HG02852 (cell line): ENCODE data around the gene TOX2.
A peak's percentile ranks its signal among the peaks of the same experiment; 100 is the strongest.

Experiments used
- ATAC-seq: cut with Tn5 transposase; IDR thresholded peaks from one replicate; pipeline ENCODE4 v1.9.1; 2021; ENCODE audit warnings: mild to moderate bottlenecking, moderate library complexity; ENCODE audit not compliant: unreplicated experiment

TOX2 gene

GRCh38 chr20:44016525-44016924 is 101.9 kb downstream of the TOX2 start:
- ATAC-seq, result no peak

- no peak for ATAC-seq
These were observed 102.6 kb downstream of the TOX2 start for GRCh38 chr20:44017211-44017610.

DNA sequence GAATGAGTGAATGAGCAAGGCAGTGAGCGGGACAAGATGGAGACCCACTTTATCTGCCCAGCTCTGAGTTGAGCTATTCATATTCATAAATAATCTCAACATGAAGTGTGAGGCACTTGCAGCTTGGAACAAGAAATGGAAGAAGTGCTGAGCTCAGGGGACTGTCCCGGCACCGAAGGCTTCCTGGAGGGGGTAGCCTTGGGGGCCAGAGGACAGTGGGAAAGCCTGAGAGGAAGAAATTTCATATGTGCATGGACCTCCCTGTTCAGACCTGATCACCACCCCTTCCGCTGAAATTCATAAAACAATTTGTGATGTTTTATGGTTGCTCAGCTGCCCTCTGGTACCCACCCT is 103.2 kb downstream of the TOX2 start:
- no peak for ATAC-seq

DNA sequence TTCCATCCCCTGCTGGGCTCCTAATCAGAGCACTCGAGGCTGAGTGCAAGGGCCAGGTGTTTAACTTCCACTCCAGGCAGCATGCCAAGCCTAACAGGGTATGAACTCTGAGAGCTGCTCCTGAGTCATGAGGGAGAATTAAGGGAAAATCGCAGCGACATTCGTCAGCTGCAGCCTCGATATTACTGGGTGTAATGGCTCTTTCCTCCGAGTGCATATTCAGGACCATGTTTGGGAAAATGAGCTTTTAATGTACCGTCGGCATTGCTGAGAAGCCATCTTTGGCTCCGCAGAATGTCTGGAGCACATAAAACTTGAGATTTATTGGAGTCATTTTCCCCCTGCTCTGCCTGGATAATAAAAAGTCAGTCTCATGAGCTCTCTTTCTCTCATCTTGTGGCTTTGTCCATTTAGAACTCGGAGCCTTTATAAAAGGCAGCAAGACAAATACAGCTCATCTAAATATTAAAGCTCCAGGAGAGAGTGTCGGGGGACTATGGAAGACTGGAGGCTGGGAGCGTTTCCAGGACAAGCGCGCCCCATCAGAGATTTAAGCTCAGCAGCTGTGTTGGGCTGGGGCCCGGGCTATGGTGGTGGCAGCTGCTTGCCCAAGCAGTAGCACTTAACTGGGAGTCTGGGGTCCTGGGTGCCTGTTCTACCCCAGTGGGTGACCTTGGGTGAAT is 103.7 kb downstream of the TOX2 start:
- no peak for ATAC-seq

- no peak for ATAC-seq
These were observed 104.4 kb downstream of the TOX2 start for GRCh38 chr20:44018942-44019637.

DNA sequence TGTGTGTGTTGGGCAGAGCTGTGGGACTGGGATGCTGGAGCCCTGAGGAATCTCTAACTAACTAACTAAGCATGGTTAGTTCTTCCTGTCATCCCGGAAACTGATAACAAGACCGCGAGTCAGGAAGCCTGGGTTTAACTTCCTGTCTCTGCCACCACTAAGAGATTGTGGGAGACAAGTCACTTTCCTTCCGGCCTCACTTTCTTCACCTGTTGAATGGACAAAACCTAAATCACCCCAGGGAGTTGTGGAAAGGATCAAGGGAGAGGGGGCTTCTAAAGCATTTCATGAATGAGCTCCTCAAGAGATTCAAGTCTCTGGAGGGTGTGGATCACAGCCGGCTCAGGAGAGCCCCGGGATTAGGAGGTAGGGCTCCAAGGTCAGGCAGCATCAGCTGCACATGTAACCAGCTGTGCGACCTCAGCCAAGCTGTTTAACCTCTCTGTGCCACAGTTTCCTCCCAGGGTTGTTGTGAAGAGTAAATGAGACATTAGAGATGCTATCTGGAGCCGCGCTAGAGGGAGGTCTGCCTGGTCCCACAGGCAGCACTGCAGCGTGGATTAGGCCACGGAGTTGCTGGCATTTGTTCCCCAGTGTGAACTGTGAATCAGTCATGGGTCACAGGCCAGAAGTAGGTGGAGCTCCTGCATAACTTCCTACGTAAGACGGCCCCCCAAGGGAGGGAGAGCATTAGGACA is 105.1 kb downstream of the TOX2 start:
- ATAC-seq, result no peak

DNA sequence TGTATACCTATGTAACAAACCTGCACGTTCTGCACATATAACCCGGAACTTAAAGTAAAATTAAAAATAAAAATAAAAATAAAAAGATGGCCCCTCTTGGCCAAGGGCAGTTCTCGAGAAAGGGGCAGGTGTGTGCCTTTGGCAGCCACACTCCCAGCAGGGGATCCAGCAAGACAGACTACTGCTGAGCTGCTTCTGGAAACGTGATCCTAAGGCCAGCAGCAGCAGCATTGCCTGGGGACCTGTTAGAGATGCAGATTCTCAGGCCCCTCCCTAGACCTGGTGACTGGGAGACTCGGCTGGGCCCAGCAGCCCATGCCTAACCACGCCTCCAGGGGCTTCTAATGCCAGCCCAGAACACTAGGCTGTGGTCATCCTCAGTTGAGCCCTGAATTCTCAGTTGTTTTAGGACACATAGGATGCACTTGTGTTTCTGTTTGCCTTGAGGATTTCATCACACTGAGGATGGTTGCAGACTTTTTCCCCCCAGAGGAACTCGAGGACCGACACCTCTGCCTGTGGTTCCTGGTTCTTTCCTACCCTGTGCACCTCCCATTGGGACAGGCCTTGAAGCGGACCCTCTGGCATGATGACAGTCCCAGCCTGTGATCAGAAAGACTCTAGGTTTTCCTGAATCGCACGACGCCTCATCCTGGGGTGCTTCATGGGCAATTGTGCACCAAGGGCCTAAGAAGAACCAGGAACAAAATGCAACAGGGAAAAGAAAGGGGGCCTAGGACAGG is 105.9 kb downstream of the TOX2 start:
- no peak for ATAC-seq

DNA sequence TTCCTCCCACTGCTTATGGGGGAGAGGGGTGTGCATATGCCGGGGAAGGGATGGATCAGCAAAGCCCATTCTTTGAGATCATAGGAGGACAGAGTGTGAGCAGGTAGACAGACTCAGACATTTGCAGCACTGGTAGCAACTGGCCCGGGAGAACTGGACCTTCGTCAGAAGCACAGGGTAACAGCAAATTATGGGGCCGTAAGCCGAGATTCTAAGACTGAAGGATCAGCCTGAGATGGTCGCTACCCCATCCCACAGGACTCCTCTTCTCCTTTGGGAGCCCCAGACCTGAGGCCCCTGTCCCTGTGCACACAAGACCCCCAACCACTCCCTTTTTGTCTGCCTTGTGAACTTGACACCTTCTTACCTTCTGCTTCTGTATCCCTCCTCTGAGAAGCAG is 106.5 kb downstream of the TOX2 start:
- ATAC-seq, result no peak

- no peak for ATAC-seq
These were observed 107.2 kb downstream of the TOX2 start for GRCh38 chr20:44021900-44022299.

DNA sequence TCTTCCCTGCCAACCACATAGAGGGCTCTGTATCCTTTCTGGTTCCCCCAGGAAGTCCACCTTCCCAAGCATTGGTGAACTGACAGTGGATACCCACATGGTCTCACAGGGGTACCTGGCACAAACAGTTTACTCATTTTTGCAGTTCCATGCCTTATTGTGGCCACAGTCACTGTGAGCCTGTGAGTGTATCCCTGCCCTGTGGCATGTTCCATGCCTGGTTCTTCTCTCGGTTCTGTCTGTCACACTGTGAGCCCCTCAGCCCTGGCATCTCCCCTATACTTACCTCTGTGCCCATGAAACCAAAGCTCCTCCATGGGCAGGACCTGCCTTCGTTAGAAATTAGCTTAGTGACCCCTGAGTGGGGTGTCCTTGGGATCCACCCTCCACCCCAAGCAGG is 107.8 kb downstream of the TOX2 start:
- ATAC-seq, result no peak

- no peak for ATAC-seq
These were observed 109.1 kb downstream of the TOX2 start for GRCh38 chr20:44023515-44024371.

DNA sequence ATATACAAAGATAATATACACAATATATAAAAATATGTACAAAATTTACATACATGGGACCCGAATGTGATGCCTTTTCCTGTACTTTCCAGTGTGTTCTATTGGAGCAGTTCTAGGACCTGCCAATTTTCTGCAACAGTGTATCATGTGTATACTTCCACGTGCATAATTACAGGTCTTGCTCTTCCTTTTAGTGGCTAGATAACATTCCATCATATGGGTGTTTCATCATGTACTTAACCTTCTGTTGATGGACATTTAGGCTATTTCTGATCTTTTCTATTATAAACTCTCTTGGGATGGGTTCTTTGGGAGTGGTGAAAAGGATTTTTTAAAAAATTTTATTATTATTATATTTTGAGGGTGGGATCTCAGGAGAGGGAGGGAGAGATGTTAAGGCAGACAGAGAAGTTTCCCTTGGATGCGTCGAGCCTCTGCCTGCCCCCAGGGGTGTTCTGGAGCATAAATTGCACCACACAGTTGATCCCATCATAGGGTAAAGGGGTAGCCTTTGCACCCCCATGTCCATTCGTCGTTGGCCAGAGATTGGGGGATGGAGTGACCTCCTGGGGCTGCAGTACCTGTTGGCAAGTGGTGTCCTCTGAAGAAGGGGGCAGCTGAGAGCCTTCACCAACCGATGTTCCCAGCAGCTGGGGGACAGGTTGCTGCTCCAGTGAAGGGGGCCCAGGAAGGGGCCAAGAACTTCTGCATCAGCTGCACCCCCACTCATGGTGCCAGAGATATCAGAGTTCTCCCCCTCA is 110.3 kb downstream of the TOX2 start:
- no peak for ATAC-seq

- no peak for ATAC-seq
These were observed 111.1 kb downstream of the TOX2 start for GRCh38 chr20:44025756-44026155.

DNA sequence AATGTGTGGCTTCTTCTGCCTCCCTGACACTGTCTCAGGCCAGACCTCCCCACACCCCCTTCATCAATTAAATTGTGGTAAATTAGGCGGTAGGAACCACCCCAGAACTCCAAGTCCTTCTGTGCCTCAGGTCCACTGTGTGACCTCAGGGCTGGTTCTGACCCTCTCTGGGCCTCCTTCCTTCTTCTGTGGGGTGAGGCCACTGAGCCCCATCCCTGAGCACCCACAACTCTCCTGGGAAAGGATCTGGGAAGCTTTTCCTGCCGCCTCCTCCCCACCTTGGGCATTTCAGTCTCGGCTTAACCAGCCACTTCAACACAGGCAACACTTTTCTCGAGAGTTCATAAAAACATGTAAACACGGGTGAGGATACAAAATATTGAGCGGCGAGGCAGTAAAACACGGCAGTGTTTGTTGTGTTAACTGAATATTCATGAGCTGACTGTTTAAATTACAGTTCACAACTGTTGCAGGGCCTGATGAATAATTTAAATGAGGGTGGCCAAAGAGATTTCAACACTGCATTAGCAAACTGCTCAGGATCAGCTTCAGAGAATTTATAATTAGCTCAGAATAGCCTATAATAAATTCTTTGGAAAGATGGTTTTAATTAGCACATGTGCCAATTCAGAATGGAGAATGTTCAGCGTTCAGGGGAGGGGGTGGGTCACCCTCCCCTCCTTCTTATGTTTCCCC is 112.1 kb downstream of the TOX2 start:
- no peak for ATAC-seq

DNA sequence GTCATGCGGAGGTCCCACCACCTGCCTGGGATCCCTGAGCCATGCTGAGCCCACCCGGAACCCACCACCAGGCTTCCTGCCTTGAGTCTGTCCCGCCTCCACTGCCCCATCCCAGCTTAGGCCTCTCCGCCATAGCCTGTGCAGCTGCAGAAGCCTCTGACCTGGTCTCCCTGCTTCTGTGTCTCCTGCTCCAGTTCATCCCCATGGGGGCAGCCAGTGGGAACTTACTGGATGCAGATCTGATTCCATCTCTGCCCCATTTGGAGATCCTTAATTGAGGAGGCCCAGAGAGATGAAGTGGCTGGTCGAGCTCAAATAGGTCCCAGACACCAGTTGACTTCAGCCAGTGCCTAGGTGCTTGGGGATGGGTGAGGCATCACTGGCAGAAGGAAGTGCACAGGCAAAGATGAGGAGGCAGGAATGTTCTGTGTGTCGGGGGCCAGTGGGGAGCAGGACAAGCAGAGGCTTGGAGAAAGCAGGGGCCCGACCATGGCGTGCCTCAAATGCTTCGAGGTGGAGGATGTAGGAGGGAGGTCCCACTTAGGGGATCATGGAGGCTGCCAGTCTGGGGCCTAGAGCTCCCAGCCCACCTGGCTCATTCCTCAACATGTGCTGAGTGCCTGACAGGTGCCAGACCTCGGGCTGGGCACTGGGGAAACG is 112.8 kb downstream of the TOX2 start:
- ATAC-seq, result no peak

DNA sequence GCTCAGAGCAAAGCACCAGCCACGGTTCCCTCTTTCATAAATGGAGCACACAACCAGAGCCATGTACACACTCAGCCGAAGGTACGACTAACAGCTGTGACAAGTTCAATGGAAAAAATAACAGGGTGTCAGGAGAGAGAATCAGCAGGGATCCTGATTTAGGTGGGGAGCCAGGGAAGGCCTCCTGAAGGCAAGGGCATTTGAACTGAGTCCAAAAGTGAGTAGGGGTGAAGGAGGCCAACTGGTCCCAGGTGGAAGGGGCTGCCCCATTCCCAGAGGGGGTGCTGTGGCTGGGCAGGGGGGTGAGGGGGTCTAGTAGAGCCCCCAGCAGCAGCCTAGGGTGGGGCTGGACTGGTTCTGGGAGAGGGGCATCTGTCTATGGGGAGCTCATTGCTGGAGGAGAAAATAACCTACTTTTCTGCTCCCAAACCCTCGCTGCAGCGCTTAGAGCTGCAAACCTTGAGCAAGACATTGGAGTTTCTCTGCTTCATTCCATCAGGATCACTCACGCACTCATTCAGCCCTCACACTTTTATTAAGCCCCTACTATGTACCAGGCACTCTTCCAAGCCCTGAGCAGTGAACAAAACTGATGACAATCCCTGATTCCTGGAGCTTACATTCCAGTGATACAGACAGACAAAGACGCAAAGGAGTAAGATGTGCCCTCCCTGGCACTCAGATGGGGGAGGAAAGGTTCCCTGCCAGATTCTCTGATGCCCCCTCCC is 113.5 kb downstream of the TOX2 start:
- ATAC-seq, result no peak

DNA sequence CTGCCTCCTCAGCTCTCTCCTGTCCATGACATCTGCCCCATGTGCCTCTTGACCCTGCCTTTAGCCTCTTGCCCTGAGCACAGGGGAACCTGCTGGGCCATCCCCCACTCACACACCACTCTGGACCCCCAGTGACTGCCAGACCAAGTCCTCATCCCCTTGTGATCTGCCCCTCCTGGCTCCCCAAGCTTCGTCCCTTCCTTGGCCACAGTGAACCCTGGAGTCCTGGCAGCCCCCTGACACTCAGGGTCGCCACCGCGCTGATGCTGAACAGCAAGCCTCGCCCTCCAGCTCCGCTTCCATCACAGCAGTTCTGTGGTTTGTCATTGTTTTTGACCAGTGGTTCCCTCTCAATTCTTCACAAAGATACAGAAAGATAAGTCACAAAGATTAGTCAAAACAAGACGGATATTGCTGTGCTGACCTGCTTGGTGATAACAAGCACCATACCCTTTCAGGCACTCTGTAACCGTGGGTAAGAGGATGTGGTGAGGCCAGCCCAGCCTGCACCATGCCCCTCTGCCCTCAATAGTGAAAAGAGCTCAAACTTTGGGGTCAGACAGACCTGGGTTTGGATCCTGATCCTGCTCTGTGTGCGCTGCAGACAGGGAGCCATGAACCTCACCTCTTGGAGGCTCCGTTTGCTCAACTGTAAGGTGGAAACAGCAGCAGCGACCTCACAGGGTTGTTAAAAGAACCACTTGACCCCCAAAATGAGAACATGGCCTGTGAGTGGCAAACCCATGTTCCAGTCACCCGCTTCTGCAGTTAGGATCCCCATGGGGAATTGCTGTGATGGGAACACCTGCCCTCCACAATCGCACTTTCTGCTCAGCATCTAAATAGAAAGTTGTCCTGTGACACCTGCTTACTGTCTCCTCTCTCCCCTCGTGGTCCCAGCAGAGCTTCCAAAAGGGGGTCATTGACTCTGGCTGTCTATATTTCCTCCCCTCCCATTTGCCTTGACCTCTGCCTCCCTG is 114.5 kb downstream of the TOX2 start:
- peak; percentile 94 for ATAC-seq
